ENCODE measurements around the gene SEMA7A.

The SEMA7A gene

GRCh38 chr15:74389241-74390048 is 44.3 kb downstream of the SEMA7A start:
- DNase-seq, result no peak

DNA sequence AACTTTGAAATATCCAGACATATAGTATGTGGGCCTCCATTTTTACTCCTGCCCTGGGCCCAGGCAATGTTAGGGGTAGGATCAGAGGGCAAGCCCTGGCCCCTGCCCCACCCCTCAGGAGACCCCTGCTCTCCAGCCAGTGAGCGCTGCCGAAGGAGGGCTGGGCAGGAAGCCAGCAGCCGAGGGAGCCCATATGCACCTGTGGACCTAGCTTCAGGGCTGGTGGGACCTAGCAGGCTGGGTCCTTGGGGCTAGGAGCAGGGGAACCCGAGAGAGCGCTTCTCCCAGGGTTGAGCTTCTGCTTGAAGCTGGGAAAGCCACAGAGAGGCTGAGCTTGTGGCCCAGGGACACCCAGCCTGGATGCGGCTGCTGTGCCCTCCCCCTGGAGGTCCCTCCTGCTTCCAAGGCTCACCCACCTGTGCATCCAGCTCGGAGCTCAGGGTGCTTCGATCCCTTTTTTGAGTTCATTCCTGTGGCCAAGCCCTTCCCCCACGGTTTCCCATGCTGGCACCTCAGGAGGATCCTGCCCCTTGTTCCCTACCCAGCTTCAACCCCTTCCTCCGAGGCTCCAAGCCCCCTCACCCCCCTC is 45.3 kb downstream of the SEMA7A start:
- no peak for DNase-seq

GRCh38 chr15:74387621-74388362 is 46.0 kb downstream of the SEMA7A start:
- no peak for DNase-seq

- DNase-seq, result no peak
Measured at GRCh38 chr15:74387141-74387541, 46.6 kb downstream of the SEMA7A start.

DNA sequence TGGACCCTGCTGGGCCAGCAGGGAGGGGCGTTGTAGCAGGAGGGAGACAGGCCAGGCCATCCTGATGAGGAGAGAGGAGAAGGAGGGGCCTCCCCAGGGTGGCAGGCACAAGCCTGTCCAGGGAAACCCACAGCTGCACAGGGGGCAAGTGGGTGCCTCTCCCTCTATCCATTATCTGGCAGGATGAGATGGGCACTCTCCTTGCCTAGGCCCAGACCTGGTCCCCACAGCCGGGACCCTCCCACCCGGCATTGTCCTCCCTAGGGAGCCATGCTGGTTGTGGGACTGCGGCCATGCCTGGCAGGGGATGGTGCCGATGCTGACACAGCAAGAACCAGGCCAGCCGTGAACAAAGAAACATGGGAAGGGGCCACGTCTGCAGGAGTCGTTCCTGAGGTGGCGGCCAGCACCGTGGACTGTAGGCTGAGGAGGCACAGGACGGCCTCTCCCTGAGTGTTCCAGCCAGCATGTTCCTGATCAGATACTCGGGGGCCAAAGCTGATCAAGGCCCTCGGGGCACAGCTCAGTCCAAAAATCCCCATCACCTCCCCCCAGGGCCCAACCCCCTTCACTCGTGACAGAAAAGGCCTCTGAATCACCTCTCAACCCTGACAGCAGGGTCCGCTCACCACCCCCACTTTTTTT is 47.1 kb downstream of the SEMA7A start:
- peak in 1 of 56 donors; percentile 18 for DNase-seq

GRCh38 chr15:74385733-74386132 is 48.0 kb downstream of the SEMA7A start:
- no peak for DNase-seq

DNA sequence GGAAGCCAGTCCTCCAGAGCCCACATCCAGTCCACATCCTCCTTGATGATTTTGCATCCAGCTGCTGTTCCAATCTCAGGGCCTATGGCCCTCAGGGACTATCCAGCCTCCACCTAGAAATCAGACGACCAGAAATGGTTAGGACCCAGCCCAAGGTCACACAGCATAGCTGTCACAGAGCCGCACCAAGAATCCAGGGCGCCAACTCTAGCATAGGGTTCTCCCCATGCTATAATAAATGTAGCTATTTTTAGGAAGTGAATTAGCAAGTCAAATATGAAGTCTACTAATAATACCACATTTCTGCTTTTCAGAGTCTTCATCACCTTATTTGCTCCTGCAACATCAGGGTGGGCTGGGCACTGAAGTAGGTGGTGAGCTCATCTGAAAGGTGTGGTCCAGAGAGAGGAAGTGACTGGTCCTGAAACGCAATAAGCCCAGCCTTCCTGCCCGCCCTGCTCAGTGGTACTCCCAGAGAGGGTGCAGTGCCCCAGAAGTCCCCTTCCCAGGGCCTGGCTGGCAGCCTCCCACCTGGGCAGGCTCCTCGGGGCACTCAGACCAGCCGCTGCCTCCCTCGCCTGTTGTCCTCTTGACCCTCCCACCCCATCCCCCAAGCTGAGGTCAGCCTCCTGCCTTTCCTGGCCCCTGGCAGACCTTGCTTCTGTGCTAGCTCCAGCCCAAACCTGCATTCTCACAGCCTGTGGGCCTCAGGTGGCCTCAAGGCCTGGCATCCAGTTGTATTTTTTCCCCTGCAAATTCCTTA is 48.7 kb downstream of the SEMA7A start:
- DNase-seq, result peak in 3 of 56 donors; percentile 18 to 49 (median 25)

DNA sequence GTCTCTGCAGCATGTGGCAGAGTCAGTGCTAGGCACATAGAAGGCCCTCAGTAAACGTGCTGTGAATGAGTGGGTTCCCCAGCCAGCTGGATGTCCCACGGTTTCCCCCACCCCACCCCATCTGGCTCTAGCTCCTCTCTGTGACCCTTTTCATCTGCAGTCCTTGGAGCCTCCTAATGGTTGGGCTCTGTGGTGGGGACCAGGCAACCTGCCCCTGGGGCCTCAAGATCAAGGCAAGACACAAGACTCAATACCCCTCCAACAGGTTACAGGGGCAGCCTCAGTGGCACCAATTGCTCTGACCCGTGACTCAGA is 49.2 kb downstream of the SEMA7A start:
- DNase-seq, result no peak

DNA sequence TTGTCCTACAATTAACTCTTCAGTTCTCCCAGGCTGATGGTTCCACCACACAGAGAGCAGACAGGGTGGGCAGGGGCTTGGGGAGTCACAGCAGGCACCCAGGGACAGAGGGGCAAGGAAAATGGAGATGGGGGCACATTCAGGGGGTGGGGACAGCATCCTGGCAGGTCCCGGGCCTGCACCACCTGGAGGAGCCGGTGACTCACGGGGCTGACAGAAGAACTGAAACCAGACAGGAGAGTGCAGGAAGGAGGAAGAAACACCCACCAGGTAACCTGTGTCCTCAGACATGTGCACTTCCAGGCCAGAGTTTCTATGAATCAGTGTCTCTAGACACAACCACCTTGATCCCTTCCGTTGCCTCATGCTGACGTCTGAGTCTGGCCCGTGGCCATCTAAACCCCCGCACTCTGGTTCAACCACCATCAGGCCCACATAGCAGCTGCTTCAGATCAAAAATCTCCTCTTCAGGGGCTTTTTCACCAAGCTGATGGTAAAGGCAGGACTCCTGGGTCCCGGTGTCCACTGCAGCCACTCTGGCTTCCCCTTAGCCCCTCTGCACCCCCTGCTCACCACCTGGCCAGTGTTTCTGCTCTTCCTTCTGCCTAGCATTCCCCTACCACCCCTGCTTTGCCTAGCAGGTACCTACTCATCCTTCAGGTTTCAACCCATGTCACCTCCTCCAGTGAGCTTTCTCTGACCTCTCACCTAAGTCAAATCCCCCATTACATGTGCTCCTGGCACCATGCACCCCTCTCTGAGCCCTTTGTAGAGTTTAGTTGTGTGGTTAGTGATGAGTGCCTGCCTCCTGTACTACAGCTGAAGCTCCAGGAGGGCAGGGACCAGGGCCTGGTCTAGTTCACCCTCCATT is 49.8 kb downstream of the SEMA7A start:
- DNase-seq, result no peak

- DNase-seq, result no peak
Measured at GRCh38 chr15:74383286-74383685, 50.5 kb downstream of the SEMA7A start.

DNA sequence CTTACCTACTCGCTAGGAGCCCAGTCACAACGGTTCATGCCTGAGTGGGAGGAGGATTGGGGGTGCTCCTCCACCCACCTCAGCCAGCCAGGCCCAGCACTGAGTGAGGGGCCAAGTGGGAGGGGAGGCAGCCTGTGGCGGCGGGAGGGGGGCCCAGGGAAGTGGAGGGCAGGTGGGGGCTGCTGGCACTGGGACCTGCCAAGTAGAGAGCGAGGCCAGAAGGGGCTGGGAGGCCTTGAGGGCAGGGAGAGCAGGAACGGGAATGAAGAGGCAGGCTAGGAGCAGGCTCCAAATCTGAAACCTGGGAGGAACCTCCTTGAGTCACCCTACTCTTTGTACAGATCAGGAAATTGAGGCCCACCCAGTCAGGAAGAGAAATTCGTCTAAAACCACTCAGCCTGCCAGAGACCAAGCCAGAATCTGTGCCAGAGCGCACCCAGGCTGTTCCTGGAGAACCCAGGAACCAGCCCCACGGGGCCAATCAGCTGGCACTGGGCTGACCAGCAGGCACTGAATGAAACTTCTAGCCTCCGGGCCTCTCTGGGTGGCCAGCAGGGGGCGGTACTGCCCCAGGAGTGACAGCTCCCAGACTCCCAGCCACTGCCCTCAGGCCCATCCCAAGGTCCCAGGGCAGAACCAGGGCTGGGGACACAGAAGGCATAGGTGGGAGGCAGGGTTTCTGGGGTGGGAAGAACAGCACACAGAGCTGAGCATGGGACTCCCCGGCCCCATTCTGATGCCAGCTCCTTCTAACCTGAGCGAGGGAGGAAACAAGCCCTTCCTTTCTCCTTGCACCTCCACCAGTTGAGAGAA is 51.5 kb downstream of the SEMA7A start:
- DNase-seq, result peak in 54 of 56 donors; percentile 23 to 94 (median 75)

DNA sequence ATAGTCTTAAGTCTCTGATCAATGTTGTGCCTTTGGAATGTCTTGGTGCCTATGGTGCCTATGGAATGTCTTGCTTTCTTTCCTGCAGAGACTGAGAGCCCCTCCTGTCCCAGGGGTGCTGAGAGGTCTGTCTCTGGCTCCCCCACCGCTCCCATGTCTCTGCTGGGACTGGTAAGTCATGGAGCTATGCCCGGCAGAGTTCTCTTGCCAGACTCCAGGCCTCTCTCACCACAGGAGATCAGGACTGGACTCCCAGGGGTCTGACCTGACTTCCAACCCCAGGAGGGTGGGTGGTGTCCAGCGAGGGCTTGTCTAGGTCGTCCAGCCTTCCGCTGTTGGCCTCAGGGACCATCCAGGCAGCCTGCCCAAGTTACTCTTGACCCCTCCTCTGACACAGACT is 52.3 kb downstream of the SEMA7A start:
- DNase-seq, result no peak

- DNase-seq, result no peak
Measured at GRCh38 chr15:74381190-74381453, 52.6 kb downstream of the SEMA7A start.

DNA sequence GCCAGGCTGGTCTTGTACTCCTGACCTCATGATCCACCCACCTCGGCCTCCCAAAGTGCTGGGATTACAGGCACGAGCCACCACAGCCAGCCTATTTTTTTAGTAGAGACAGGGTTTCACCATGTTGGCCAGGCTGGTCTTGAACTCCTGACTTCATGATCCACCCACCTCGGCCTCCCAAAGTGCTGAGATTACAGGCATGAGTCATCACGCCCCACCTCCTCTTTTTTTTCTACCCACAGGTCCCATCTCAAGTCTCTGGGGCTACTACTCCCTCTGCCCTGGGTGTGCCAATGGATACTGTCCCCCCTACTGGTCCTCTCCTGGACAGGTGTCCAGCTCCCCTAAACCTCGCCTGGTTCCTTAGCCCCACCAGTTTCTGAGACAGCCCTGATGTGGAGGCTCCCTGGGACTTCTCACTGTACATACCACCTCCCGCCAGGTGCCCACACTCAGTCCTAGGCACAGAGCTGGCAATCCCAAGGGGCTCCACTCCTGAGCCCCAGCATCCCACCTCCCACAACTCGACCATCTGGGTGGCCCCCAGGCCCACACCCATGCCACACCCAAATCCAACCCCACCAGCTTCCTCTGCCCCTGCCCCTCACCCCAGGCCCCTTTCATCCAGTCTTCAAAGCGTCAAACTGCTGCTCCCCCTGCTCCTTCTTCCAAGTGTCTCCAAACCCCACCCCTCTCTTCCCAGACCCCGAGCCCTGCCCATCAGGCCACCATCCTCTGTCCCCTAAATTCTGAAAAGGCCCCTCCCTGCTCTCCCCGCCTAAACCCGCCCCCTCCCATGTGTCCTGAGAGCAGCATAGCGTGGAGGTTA is 53.2 kb downstream of the SEMA7A start:
- DNase-seq, result no peak

DNA sequence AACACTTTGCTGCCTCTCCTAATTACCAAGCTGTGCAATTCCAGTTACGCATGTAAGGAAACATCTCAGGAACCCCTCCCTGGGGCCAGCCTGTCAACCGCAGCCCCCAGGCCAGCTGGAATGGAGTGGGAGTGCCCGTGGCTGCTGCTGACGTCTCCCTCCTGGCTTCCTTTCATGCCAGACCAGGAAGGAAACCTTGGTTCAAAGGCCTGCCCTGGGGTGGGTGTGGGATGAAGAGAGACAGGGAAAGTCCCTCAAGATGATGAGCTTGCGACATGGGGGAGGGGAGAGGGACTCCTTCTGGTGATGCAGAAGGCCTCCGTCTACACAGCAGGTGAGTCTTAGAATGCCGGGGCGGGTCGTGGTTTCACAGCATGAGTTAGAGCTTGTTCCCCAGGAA is 54.9 kb downstream of the SEMA7A start:
- no peak for DNase-seq

- no peak for DNase-seq
Measured at GRCh38 chr15:74377831-74378766, 55.7 kb downstream of the SEMA7A start.

DNA sequence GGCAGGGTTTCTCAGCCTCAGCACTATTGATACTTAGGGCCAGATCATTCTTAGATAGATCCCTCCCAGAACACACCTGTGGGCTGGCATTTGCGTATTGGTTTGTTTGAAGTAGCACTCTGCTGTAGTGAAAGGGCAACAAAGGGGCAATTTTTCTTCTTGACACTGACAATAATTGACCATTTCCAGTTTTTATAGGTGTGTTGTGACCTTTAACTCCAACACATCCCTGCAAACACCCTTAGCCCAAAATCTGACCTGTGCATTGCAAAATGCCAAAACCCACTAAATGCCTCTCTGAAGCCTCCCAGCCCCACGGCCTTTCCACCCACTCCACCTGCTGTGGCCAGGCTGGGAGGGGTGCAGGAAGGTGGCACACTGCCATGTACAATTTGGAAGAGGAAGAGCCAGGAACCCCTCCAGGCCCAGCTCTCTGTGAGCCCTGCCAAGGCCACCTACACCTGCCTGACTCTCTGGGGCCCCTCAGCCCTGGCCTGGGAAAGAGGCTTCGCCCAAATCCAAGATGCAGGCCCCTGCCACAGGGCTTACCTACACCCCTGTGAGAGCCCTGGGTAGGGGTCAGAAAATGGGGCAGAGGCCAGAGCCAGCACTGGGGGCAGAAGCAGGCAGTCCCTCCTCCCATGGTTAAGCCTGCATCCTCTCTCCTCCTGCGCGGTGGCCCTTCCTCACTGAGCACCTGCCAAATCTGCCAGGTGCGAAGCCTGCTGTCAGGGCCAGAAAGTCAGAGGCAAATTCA is 56.8 kb downstream of the SEMA7A start:
- no peak for DNase-seq
